ENCODE results near the gene KDM2B. TPM values are rescaled to one million over a fixed set of nuclear protein-coding genes. Genes with fewer than 3 reads are reported as not detected.

Gene KDM2B
- total RNA-seq = 27.8 and 29.4 TPM in 2 replicates

GRCh38 chr12:121580959-121581685 is at the start of gene KDM2B:
Gene KDM2B (minus strand): TSS chr12:121581023. CDS start chr12:121580911, 112 bp downstream.

GRCh38 chr12:121626087-121626852 is 45.4 kb upstream of the KDM2B start, which contains the start of gene ORAI1:
Gene ORAI1 (plus strand): TSS chr12:121626530.

GRCh38 chr12:121399391-121400331 is 181.2 kb downstream of the KDM2B start, which contains the start of gene RNF34:
Gene RNF34 (plus strand): TSS chr12:121400118. CDS start chr12:121400213, 95 bp downstream.

Small RNA genes lying within 50 kb of the gene (small RNA-seq; reads per million reads assigned to genes)
- not detected for gene RNU6-1004P

Other genes starting within 250 kb of the KDM2B start
- gene ANAPC5, start 228.6 kb downstream of the KDM2B start, total RNA-seq = 140 and 188 TPM in 2 replicates
- gene RNF34, start 180.9 kb downstream of the KDM2B start, total RNA-seq = 33.1 and 44.8 TPM in 2 replicates
- gene ORAI1, start 45.5 kb upstream of the KDM2B start, total RNA-seq = 12.9 and 14.7 TPM in 2 replicates
- 0.20 and 0.37 TPM in 2 replicates for gene MORN3, start 88.6 kb upstream of the KDM2B start, total RNA-seq
- gene TMEM120B, start 131.7 kb upstream of the KDM2B start, total RNA-seq = 7.3 and 10.9 TPM in 2 replicates
- gene RHOF, start 212.7 kb upstream of the KDM2B start, total RNA-seq = 4.8 and 6.3 TPM in 2 replicates
- gene SETD1B, start 223.0 kb upstream of the KDM2B start, total RNA-seq = 3.7 and 4.7 TPM in 2 replicates